ENCODE data around the gene ZNF414.
"Not testable (repeated sequence)": the region's sequence is repeated elsewhere in the genome, so short reads cannot be mapped to it uniquely, and the experiment has no call there.

Gene ZNF414

GRCh38 chr19:8517551-8518442 lies 3.8 kb upstream of the ZNF414 start:
- peak in 1 of 2 experiments; percentile 21 for DNase-seq

DNA sequence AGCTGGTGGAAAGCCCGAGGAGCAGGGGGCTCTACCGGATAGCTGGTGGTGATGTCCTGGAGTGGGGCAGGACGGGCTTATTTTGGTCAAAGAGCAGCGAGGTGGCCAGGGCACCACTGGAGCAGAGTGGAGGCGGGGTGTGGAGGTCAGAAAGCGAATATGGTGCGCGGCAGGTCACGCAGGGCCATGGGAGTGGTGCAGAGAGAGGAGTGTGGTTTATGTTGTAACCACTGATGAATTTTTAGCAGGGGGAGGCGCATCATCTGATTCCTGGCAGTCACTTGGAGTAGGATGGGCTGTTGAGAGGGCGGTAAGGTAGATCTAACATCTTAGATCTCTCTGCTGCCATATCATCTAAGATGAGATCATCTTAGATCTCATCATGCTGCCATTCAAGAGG lies 1.4 kb upstream of the ZNF414 start:
- peak; percentile 37 to 51 for DNase-seq

DNA sequence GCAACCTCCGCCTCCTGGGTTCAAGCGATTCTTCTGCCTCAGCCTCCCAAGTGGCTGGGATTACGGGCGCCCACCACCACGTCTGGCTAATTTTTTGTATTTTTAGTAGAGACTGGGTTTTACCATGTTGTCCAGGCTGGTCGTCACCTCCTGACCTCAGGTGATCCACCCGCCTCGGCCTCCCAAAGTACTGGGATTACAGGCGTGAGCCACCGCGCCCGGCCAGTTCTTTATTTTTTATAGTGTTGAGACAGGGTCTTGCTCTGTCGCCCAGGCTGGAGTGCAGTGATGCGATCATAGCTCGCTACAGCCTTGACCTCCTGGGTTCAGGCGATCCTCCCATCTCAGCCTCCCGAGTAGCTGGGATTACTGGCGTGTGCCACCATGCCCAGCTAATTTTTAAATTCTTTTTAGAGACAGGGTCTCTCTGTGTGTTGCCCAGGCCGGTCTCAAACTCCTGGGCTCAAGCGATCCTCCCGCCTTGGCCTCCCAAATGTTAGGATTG lies 590 bp upstream of the ZNF414 start:
- DNase-seq = not testable (repeated sequence)

GRCh38 chr19:8513036-8513686 lies 806 bp downstream of the ZNF414 start:
- no peak for DNase-seq

- DNase-seq = no peak
These were observed 1.6 kb downstream of the ZNF414 start for GRCh38 chr19:8512115-8512967.

DNA sequence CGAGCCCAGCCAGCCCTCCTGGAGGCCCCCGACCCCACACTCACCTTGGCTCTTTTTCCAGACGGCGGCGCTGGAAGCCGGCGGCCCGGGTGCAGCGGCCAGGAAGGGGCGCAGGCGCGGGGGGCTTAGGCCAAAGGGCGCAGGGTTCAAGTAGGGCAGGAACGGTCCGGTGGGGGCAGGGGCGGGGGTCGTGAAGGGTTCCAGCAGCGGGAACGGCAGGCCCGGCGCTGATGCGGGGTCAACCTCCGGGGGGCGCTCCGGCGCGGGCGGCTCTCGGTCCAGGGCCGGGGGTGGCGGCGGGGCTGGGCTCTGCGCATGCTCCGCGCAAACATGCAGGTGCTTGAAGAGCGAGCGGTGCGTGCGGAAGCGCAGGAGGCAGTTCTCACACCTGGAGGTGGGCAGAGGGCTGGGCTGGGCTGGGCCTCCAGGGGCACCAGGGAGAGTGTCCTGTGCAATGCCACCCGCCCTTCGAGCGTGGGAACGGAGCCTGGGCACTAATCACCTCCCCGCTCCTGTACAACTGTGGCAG lies 2.3 kb downstream of the ZNF414 start:
- no peak for DNase-seq

GRCh38 chr19:8510589-8511115 lies 3.3 kb downstream of the ZNF414 start:
- no peak for DNase-seq

DNA sequence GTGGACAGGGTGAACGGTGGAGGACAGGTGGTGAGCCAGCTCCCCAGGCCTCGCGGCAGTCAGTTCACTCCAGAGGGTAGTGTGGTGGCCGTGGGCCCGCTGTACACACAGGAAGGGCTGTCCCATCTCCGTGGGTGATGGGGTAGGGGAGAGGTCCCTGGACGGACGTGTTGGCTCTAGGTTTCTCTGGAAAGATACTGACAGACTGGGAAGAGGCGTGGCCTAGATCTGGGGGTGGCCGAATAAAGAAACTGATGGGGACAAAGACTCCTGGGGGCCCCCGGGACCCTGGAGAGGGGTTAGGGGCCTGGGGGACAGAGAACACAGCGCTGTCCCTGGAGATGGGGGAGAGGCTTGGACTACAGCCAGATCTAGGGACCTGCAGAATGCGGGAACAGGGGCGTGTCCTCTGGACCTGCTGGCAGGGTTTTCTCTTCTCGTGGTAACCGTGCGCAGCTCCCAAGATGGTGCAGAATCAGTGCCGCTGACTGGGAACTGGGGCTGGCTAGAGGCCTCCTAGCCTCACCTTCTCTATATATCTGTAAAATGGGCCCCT lies 7.5 kb downstream of the ZNF414 start:
- no peak for DNase-seq

GRCh38 chr19:8505680-8506401 lies 8.1 kb downstream of the ZNF414 start:
- peak; percentile 61 to 68 for DNase-seq

DNA sequence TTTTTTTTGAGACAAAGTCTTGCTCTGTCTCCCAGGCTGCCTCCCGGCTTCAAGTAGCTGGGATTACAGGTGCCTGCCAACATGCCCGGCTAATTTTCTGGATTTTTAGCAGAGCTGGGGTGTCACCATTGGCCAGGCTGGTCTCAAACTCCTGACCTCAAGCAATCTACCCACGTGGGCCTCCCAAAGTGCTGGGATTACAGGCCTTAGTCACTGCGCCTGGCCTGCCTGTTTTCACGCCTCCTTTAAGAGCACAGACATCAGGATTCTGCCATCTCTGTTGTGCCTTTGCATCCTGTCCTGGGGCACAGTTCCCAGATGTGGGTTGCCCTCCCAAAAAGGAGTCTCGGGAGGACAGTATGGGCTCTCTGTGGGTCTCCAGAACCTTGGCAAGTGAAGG lies 9.0 kb downstream of the ZNF414 start:
- no peak for DNase-seq

- DNase-seq = no peak
These were observed 9.8 kb downstream of the ZNF414 start for GRCh38 chr19:8504171-8504570.

DNA sequence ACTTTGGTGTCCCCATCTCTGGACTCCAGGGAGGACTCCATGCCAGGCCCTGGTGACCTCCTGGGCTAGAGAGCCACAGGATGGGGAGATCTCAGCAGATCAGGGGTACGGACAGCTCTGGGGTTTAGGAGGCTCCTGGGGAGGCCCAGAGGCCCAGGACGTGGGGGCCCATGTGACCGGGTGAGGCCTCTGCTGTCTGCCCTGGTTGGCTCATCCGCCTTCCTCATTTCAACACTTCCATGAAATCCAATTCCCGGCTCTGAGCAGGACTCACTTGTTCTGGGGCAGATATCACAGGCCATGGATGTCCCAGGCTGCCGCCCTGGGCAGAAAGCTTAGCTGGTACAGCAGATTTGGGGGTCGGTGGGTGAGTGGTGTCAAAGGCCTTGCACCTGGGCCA lies 10.5 kb downstream of the ZNF414 start:
- no peak for DNase-seq

- no peak for DNase-seq
These were observed 12.0 kb downstream of the ZNF414 start for GRCh38 chr19:8501981-8502380.

GRCh38 chr19:8501516-8501915 lies 12.5 kb downstream of the ZNF414 start:
- DNase-seq = no peak

DNA sequence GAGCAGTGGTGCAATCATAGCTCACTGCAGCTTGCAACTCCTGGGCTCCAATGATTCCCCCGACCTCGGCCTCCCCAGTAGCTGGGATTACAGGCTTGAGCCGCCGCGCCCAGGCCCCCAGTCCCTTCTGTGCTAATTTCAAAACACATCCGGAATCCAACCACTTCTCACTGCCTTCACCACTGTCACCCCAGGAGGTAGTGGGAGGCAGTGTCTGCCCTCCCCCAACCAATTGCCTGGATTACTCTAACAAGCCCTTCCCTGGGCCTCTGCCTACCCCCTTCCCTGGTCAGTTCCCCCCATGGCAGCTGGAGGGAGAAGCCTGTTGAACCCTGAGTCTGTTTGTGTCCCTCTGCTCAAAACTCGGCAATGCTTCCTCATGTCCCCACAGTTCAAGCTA lies 13.8 kb downstream of the ZNF414 start:
- no peak for DNase-seq

- DNase-seq = no peak
These were observed 14.7 kb downstream of the ZNF414 start for GRCh38 chr19:8499048-8499833.

DNA sequence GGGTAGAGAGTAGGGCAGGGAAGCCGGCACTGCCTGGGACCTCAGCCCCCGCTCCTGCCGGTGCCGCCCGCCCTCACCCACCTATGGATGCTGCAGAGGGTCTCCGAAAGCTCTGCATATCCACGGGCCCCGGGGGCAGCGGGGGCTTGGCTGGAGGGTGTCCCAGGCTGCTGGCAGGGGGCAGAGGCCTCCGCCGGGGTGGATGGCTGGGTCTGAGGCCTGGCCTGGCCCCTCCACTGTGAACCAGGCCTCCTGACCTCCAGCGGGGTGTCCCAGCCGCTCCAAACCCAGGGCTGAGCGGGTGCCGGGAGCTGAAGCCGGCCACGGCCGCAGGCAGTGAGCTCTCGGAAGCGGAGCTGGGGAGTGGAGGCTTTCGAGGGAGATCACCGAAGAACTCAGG lies 15.7 kb downstream of the ZNF414 start:
- DNase-seq = no peak

DNA sequence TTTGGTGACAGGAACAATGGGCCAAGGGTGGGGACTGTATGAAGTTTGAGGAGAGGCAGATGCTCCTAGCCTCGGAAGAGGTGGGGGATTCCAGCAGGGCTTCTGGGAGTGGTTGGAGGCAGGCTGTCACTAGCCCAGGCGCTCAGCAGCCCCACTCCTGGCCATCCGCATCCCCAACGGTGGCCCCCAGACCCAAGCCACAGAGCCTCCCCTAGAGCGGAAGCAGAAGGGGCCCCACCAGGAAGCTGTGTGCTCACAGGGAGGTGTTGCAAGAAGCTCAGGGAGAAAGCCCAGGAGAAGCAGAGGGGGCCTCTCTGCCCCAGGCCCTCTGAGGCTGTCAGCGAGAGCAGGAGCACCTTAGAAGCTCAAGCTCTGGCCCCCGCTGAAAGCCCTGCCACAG lies 19.8 kb downstream of the ZNF414 start:
- DNase-seq = no peak

DNA sequence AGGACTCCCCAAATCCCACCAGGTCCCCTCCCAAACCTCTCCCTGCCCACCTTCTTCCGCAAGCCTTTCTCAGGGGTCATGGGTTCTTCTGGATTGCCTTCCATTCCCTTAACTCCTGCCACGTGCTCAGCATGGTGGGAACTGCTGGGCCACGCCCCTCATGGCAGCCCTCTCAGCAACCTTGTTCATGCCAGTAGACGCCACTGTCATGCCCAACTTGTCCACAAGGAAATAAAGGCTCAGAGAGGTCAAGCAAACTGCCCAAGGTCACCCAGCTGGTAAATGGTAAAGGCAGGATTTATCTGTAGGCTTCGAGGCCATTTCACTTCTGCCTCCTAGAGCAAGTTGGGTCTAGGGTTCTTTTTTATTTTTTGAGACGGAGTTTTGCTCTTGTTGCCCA lies 22.4 kb downstream of the ZNF414 start:
- DNase-seq = no peak

DNA sequence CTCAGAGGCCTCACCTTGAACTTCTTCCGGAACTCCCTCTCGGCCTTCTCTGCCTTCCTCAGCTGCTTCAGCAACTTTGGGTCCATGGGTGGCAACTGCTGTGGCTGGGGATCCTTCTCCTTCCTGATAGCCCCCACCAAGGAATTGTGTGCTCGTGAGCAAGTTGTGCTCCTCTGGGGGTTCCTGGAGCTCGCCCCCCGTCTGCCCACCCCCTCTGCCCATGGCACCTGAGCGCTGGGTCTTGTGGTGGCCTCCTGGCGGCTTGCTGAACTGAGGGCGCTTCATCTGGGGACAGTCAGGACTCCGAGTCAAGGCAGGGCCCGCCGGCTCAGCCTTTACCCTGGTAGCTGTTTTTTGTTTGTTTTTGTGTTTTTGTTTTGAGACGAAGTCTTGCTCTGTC lies 23.1 kb downstream of the ZNF414 start:
- DNase-seq = no peak

DNA sequence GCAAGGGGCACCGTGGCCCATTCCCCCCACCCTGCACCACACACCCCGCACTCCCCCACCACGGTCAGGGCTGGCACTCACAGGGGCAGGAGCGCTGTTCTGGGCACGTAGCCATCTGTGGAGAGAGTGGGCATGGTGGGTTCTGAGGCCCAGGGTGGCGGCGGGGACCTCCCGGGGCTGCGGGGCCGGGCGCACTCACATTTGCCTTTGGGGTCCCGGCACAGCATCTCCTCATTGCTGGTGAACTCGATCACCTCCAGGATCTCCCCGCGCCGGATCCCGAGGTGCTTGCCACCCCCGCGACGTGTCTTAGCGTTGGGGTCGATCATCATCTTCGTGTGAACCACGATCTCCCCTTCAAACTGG lies 23.6 kb downstream of the ZNF414 start:
- DNase-seq = no peak

Data from activated CD4-positive, alpha-beta T cell treated with anti-CD3 and anti-CD28 coated beads, Interleukin-2, amount 50 U/mL, for 4 hours (primary cell).